Activated CD8-positive, alpha-beta T cell treated with anti-CD3 and anti-CD28 coated beads, Interleukin-2, amount 10 ng/mL, durations not matched to agents 7 days and 5 days (primary cell): ENCODE data around the gene CCNL2. TPM values are rescaled to one million over a fixed set of nuclear protein-coding genes. Genes with fewer than 3 reads are reported as not detected.
"Not testable (repeated sequence)": the region's sequence is repeated elsewhere in the genome, so short reads cannot be mapped to it uniquely, and the experiment has no call there.

Source experiments
- ATAC-seq: fragments of 150-1000 bp; cut with Tn5 transposase; one replicate; pipeline ENCODE4 v1.10.0; 2021; ENCODE audit warnings: moderate library complexity
- CTCF ChIA-PET: fragments of 350-600 bp; sonication (Branson Sonifier 250); formaldehyde crosslinking; loops from one replicate; lab custom pipeline; 2021; ENCODE audit warnings: antibody characterized with exemption; lab: Charles Lee
- POLR2A ChIA-PET: fragments of 350-600 bp; sonication (Branson Sonifier 250); formaldehyde crosslinking; loops from one replicate; lab custom pipeline; 2021; ENCODE audit warnings: antibody characterized with exemption; lab: Charles Lee
- DNase-seq: peaks from one replicate; pipeline ENCODE4 v3.0.0-alpha.2; 2020
- H3K27ac Mint-ChIP-seq: one replicate; pipeline ENCODE4 v1.8.0; 2021; ENCODE audit warnings: mild to moderate bottlenecking, mixed read lengths
- H3K27me3 Mint-ChIP-seq: one replicate; pipeline ENCODE4 v1.8.0; 2021; ENCODE audit warnings: low read depth, mixed read lengths
- H3K36me3 Mint-ChIP-seq: one replicate; pipeline ENCODE4 v1.8.0; 2021; ENCODE audit warnings: low read depth, mixed read lengths
- H3K4me1 Mint-ChIP-seq: one replicate; pipeline ENCODE4 v1.8.0; 2021; ENCODE audit warnings: low read depth, mixed read lengths
- H3K4me3 Mint-ChIP-seq: one replicate; pipeline ENCODE4 v1.8.0; 2021; ENCODE audit warnings: mild to moderate bottlenecking, mixed read lengths
- H3K9me3 Mint-ChIP-seq: one replicate; pipeline ENCODE4 v1.8.0; 2022; ENCODE audit warnings: mixed read lengths; ENCODE audit not compliant: insufficient read depth
- total RNA-seq, 2 experiments: library from RNA; stranded (reverse); gene quantifications; one replicate each; pipeline ENCODE4 v1.2.3, GENCODE V29; 2021

Gene CCNL2
- total RNA-seq, 2 experiments from 2014 or later: 98.3 to 110 TPM

- POLR2A ChIA-PET: interaction anchor here (1.4 kb wide), 1 partner anchor 15 kb away, joined by 3 read pairs; no protein-coding TSS in a partner anchor
- Mint-ChIP-seq H3K27ac (no peak overlapping the region), H3K36me3 (no peaks in the 10 kb centered on the region), H3K27me3 (peaks cover 11% of the 10 kb centered on the region), H3K4me1 (peaks cover 23% of the 10 kb centered on the region), H3K4me3 (no peak overlapping the region), H3K9me3 (no peaks in the 10 kb centered on the region)
- DNase-seq (peak; percentile 56), ATAC-seq (peak; percentile 17)
- CTCF ChIA-PET: interaction anchor here (1.6 kb wide), 1 partner anchor 18 kb away, joined by 6 read pairs; no protein-coding TSS in a partner anchor
These were observed 23.5 kb upstream of the CCNL2 start for GRCh38 chr1:1422465-1423244.

DNA sequence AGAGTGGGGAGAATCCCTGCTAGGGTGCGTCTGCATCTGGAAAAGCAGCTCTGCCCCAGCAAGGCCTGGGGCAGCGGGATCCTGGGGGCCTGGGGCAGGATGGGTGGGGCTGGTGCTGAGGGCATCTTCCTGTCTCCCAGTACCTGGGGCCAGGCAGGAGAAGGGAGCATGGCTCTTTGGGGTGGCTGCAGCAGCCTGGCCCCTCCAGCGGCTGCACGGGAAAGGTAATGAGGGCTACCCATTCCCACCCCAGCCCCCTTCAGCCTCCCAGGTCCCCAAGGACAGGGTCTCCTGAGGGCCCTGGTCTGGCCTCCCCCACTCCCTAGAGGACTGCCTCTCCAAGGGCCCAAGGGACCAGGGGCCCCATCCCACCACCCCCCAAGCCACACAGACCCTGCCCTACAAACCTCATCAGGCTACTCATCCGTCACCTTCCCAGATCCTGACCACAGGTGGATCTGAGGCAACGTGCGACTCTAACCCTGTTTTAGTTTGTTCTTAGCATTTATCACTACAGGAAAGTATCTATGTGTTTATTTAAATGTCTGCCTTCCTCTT lies 22.9 kb upstream of the CCNL2 start:
- H3K27me3 Mint-ChIP-seq: peaks cover 11% of the 10 kb centered on the region
- ATAC-seq (no peak), DNase-seq (no peak)
- H3K9me3 Mint-ChIP-seq: no peaks in the 10 kb centered on the region
- H3K27ac Mint-ChIP-seq: no peak overlapping the region
- peaks cover 23% of the 10 kb centered on the region for H3K4me1 Mint-ChIP-seq
- ChIA-PET CTCF (interaction anchor here (1.6 kb wide), 1 partner anchor 19 kb away, joined by 6 read pairs; no protein-coding TSS in a partner anchor), POLR2A (interaction anchor here (1.4 kb wide), 1 partner anchor 14 kb away, joined by 3 read pairs; no protein-coding TSS in a partner anchor)
- no peak overlapping the region for H3K4me3 Mint-ChIP-seq
- no peaks in the 10 kb centered on the region for H3K36me3 Mint-ChIP-seq

GRCh38 chr1:1421147-1421906 lies 22.2 kb upstream of the CCNL2 start, which contains the start of gene ANKRD65:
ANKRD65 (minus strand) TSS chr1:1421276; CDS start chr1:1421005, 271 bp downstream.
- ChIA-PET POLR2A (interaction anchor here (0.9 to 1.4 kb wide), 2 partner anchors 13 kb away, joined by 3 read pairs; no protein-coding TSS in a partner anchor), CTCF (interaction anchor here (1.6 kb wide), 1 partner anchor 19 kb away, joined by 6 read pairs; no protein-coding TSS in a partner anchor)
- DNase-seq (no peak), ATAC-seq (no peak)
- Mint-ChIP-seq H3K27me3 (peaks cover 9% of the 10 kb centered on the region), H3K27ac (no peak within 1 kb of the TSS), H3K36me3 (no peaks in the 10 kb centered on the region), H3K4me1 (peaks cover 22% of the 10 kb centered on the region), H3K4me3 (no peak within 1 kb of the TSS), H3K9me3 (no peaks in the 10 kb centered on the region)

GRCh38 chr1:1420654-1421141 lies 21.6 kb upstream of the CCNL2 start:
- DNase-seq (no peak), ATAC-seq (no peak)
- CTCF ChIA-PET: no interaction called here
- Mint-ChIP-seq H3K9me3 (no peaks in the 10 kb centered on the region), H3K4me1 (peaks cover 20% of the 10 kb centered on the region), H3K36me3 (no peaks in the 10 kb centered on the region), H3K27ac (no peak overlapping the region), H3K4me3 (no peak overlapping the region), H3K27me3 (peaks cover 5% of the 10 kb centered on the region)
- POLR2A ChIA-PET: interaction anchor here (0.9 to 1.4 kb wide), 2 partner anchors 13 kb away, joined by 3 read pairs; no protein-coding TSS in a partner anchor

- Mint-ChIP-seq H3K4me1 (peaks cover 20% of the 10 kb centered on the region), H3K27me3 (peaks cover 3% of the 10 kb centered on the region), H3K27ac (no peak overlapping the region), H3K9me3 (no peaks in the 10 kb centered on the region), H3K36me3 (no peaks in the 10 kb centered on the region), H3K4me3 (no peak overlapping the region)
- CTCF ChIA-PET: no interaction called here
- ATAC-seq (peak; percentile 59), DNase-seq (no peak)
- POLR2A ChIA-PET: interaction anchor here (0.9 kb wide), 1 partner anchor 14 kb away, joined by 3 read pairs; no protein-coding TSS in a partner anchor
These were observed 20.9 kb upstream of the CCNL2 start for GRCh38 chr1:1419813-1420653.

- ATAC-seq (no peak), DNase-seq (no peak)
- no peak overlapping the region for H3K27ac Mint-ChIP-seq
- no peak overlapping the region for H3K4me3 Mint-ChIP-seq
- no peaks in the 10 kb centered on the region for H3K36me3 Mint-ChIP-seq
- no peaks in the 10 kb centered on the region for H3K9me3 Mint-ChIP-seq
- H3K4me1 Mint-ChIP-seq: peaks cover 20% of the 10 kb centered on the region
- H3K27me3 Mint-ChIP-seq: peaks cover 7% of the 10 kb centered on the region
- ChIA-PET CTCF (no interaction called here), POLR2A (no interaction called here)
These were observed 20.3 kb upstream of the CCNL2 start for GRCh38 chr1:1419363-1419812.

DNA sequence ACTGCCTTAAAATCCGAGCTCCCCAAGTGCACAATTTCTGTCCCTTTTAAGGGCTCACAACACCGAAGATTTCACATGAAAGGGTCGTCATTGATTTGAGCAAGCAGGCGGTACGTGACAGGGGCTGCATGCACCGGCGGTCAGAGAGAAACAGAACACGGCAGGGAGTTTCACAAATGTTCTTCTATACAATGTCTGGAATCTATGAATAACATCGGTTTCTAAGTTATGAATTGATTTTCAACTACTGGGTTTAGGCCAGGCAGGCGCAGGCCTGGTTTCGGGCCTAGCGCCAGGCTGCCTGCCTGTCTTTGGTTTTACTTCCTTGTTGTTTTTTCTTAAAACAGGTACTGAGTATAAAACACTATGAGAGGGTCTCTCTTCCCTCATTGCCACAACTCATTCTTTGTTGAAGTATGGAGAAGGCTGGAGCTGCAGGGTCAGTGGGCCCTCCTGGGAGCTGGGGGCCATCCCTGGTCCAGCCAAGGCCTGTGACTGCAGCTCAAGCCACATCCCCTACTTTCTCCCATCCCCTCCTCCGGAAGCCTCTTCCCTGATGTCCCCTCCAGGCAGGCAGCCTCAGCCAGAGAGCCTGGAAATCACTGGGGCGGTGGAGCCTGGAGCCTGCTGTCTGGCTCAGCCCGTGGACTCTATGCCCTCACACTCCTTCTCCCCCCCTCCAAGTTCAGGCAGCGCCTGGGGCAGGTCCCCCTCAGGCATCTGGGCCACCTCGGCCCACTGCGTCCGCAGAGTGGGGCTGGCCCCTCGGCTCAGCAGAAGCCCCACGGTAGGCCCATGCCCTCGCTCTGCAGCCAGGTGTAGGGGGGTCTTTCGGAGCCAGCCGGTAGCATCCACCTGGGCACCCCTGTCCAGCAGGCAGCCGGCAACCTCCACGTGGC lies 19.6 kb upstream of the CCNL2 start:
- ChIA-PET CTCF (no interaction called here), POLR2A (no interaction called here)
- peaks cover 7% of the 10 kb centered on the region for H3K27me3 Mint-ChIP-seq
- ATAC-seq: no peak
- no peak for DNase-seq
- H3K9me3 Mint-ChIP-seq: no peaks in the 10 kb centered on the region
- no peak overlapping the region for H3K4me3 Mint-ChIP-seq
- H3K27ac Mint-ChIP-seq: no peak overlapping the region
- peaks cover 20% of the 10 kb centered on the region for H3K4me1 Mint-ChIP-seq
- no peaks in the 10 kb centered on the region for H3K36me3 Mint-ChIP-seq

GRCh38 chr1:1417825-1418463 lies 18.8 kb upstream of the CCNL2 start:
- H3K27me3 Mint-ChIP-seq, ATAC-seq, H3K27ac Mint-ChIP-seq, H3K9me3 Mint-ChIP-seq, H3K36me3 Mint-ChIP-seq, DNase-seq, H3K4me3 Mint-ChIP-seq, POLR2A ChIA-PET, CTCF ChIA-PET: not testable (repeated sequence)
- H3K4me1 Mint-ChIP-seq: peaks cover 18% of the 10 kb centered on the region

- H3K4me3 Mint-ChIP-seq: not testable (repeated sequence)
These were observed 18.3 kb upstream of the CCNL2 start for GRCh38 chr1:1417396-1417795.

DNA sequence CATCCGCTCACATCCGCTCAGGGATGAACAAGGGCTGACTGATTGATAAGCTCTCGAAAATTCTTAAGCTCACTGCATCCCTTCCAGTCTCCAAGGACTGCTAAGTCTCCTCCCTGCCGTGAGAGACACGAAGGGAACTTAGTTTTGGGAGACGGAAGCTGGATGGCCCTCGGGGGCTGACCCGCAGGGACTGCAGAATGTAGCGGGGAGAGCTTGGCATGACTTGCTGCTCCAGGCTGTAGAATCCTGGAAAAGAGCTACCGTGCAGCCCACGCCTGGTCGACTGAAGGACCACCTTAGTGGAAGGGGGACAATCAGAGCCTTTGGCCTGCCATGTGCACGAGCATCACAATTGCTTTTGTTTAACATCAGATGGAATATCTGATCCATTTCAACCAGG lies 16.6 kb upstream of the CCNL2 start:
- Mint-ChIP-seq H3K4me3 (no peak overlapping the region), H3K27ac (no peak overlapping the region), H3K36me3 (peaks cover 3% of the 10 kb centered on the region), H3K4me1 (peaks cover 9% of the 10 kb centered on the region), H3K9me3 (no peaks in the 10 kb centered on the region), H3K27me3 (peaks cover 6% of the 10 kb centered on the region)
- DNase-seq (no peak), ATAC-seq (no peak)
- CTCF ChIA-PET: interaction anchor here (1.4 to 1.7 kb wide), 2 partner anchors 13 to 89 kb away, joined by 3 to 5 read pairs; no protein-coding TSS in a partner anchor
- POLR2A ChIA-PET: no interaction called here

More at GRCh38 chr1:1417396-1417795, 18.3 kb upstream of the CCNL2 start:
- ATAC-seq, CTCF ChIA-PET, H3K36me3 Mint-ChIP-seq, H3K27me3 Mint-ChIP-seq, POLR2A ChIA-PET, H3K27ac Mint-ChIP-seq, H3K9me3 Mint-ChIP-seq, DNase-seq: not testable (repeated sequence)
- peaks cover 13% of the 10 kb centered on the region for H3K4me1 Mint-ChIP-seq
